ENCODE results near the gene PRAMEF13.
"Not testable (repeated sequence)": the region's sequence is repeated elsewhere in the genome, so short reads cannot be mapped to it uniquely, and the experiment has no call there.

PRAMEF13 gene

GRCh38 chr1:13224480-13225060, 23.4 kb upstream of the PRAMEF13 start:
- no peak overlapping the region for H3K9ac ChIP-seq (ENCODE audit: low read length)
- no peak overlapping the region for H3K4me3 ChIP-seq (ENCODE audit: low read length)
- H2AFZ ChIP-seq (ENCODE audit: low read depth, low read length): no peak overlapping the region
- no peaks in the 10 kb centered on the region for H3K36me3 ChIP-seq (replicated peaks; ENCODE audit: low read depth, low read length)
- no peaks in the 10 kb centered on the region for H3K9me3 ChIP-seq (ENCODE audit: insufficient read depth, low read length)
- no peak overlapping the region for H3K4me2 ChIP-seq (ENCODE audit: low read length)
- no peaks in the 10 kb centered on the region for H3K79me2 ChIP-seq (ENCODE audit: low read length)
- H3K27me3 ChIP-seq (ENCODE audit: low read depth, low read length): no peaks in the 10 kb centered on the region
- no peak overlapping the region for H3K27ac ChIP-seq (ENCODE audit: low read length)
- H4K20me1 ChIP-seq (ENCODE audit: insufficient read depth, low read length): no peaks in the 10 kb centered on the region
- TF ChIP-seq EZH2phosphoT487 (IDR thresholded peaks at IDR 0.05; ENCODE audit: low read depth): no peak
- TF ChIP-seq, protein P1, sequence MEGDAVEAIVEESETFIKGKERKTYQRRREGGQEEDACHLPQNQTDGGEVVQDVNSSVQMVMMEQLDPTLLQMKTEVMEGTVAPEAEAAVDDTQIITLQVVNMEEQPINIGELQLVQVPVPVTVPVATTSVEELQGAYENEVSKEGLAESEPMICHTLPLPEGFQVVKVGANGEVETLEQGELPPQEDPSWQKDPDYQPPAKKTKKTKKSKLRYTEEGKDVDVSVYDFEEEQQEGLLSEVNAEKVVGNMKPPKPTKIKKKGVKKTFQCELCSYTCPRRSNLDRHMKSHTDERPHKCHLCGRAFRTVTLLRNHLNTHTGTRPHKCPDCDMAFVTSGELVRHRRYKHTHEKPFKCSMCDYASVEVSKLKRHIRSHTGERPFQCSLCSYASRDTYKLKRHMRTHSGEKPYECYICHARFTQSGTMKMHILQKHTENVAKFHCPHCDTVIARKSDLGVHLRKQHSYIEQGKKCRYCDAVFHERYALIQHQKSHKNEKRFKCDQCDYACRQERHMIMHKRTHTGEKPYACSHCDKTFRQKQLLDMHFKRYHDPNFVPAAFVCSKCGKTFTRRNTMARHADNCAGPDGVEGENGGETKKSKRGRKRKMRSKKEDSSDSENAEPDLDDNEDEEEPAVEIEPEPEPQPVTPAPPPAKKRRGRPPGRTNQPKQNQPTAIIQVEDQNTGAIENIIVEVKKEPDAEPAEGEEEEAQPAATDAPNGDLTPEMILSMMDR (IDR thresholded peaks at IDR 0.05; ENCODE audit: low read depth, low read length): no peak
- no peaks in the 10 kb centered on the region for H3K4me1 ChIP-seq (ENCODE audit: low read length)

DNA sequence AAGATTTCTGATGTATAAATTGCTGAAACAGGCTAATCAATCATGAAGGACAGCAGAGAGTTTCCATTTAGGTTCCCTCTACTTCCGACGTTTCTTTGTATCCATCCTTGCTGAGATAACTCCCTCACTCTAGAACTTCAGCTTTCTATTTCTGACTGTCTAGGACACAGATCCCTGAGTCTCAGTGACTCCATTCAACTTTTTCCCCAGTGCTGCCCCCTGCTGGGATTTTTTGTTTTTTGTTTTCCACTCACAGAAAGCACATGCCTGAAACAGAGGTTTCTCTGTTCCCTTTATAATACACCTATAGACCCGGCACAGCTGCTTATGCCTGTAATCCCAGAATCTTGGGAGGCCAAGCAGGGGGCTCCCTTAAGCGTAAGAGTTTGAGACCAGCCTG, 21.6 kb upstream of the PRAMEF13 start:
- H3K9ac ChIP-seq (ENCODE audit: low read length); H3K27ac ChIP-seq (ENCODE audit: low read length); H3K9me3 ChIP-seq (ENCODE audit: insufficient read depth, low read length); H3K36me3 ChIP-seq (replicated peaks; ENCODE audit: low read depth, low read length); H3K4me1 ChIP-seq (ENCODE audit: low read length); H3K79me2 ChIP-seq (ENCODE audit: low read length); H4K20me1 ChIP-seq (ENCODE audit: insufficient read depth, low read length); H3K4me3 ChIP-seq (ENCODE audit: low read length); H3K4me2 ChIP-seq (ENCODE audit: low read length); H3K27me3 ChIP-seq (ENCODE audit: low read depth, low read length); H2AFZ ChIP-seq (ENCODE audit: low read depth, low read length): not testable (repeated sequence)

DNA sequence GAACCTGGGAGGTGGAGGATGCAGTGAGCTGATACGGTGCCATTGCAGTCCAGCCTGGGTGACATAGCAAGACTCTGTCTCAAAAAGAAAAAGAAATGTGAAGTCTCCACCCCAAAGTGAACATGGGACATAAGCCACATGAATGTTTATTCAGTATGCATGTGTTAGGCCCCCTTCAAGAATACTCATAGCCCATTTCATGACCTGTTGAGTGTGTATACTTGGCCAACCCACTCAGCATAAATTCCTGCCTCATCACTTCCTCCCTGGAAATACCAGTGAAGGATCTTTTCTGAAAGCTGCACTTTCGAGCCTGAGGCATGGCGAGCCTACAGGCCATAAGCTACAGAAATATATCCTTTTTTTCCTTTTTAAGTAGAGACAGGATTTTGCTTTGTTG, 18.0 kb upstream of the PRAMEF13 start:
- not testable (repeated sequence) for H2AFZ ChIP-seq (ENCODE audit: low read depth, low read length); H3K4me3 ChIP-seq (ENCODE audit: low read length); H3K36me3 ChIP-seq (replicated peaks; ENCODE audit: low read depth, low read length); H3K27ac ChIP-seq (ENCODE audit: low read length); H3K4me1 ChIP-seq (ENCODE audit: low read length); H4K20me1 ChIP-seq (ENCODE audit: insufficient read depth, low read length); H3K9me3 ChIP-seq (ENCODE audit: insufficient read depth, low read length); H3K27me3 ChIP-seq (ENCODE audit: low read depth, low read length); H3K79me2 ChIP-seq (ENCODE audit: low read length); H3K4me2 ChIP-seq (ENCODE audit: low read length); H3K9ac ChIP-seq (ENCODE audit: low read length)

- not testable (repeated sequence) for H3K79me2 ChIP-seq (ENCODE audit: low read length); H3K4me2 ChIP-seq (ENCODE audit: low read length); H3K9me3 ChIP-seq (ENCODE audit: insufficient read depth, low read length); H4K20me1 ChIP-seq (ENCODE audit: insufficient read depth, low read length); H3K27ac ChIP-seq (ENCODE audit: low read length); H3K4me3 ChIP-seq (ENCODE audit: low read length); H3K9ac ChIP-seq (ENCODE audit: low read length); H3K27me3 ChIP-seq (ENCODE audit: low read depth, low read length); H3K4me1 ChIP-seq (ENCODE audit: low read length); H2AFZ ChIP-seq (ENCODE audit: low read depth, low read length); H3K36me3 ChIP-seq (replicated peaks; ENCODE audit: low read depth, low read length)
Measured at GRCh38 chr1:13216619-13217018, 15.4 kb upstream of the PRAMEF13 start.

GRCh38 chr1:13208712-13209111, 7.5 kb upstream of the PRAMEF13 start:
- not testable (repeated sequence) for H3K27ac ChIP-seq (ENCODE audit: low read length); H3K4me2 ChIP-seq (ENCODE audit: low read length); H3K4me1 ChIP-seq (ENCODE audit: low read length); H3K4me3 ChIP-seq (ENCODE audit: low read length); H3K9me3 ChIP-seq (ENCODE audit: insufficient read depth, low read length); H3K79me2 ChIP-seq (ENCODE audit: low read length); H3K27me3 ChIP-seq (ENCODE audit: low read depth, low read length); H3K36me3 ChIP-seq (replicated peaks; ENCODE audit: low read depth, low read length); H2AFZ ChIP-seq (ENCODE audit: low read depth, low read length); H4K20me1 ChIP-seq (ENCODE audit: insufficient read depth, low read length); H3K9ac ChIP-seq (ENCODE audit: low read length)

DNA sequence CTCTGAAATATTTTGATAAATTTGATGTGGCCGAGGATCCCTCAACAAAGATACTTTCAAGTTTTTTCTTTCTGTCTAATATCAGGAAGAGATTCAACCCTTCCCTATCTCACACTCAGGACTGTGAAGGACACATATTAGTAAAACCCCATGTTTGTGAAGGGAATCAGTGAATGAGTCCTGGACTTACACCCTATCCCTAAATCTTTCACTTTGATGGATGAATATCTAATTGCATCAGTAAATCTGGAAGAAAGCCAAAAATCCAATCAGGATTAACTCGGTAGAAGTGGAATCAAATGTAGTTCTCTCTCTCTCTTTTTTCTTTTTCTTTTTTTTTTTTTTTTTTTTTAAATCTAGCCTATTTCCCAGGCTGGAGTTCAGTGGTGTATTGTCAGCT, 29.7 kb downstream of the PRAMEF13 start, which contains the start of gene PRAMEF9:
TSS of gene PRAMEF9 (plus strand) at position 301 of the 400 bp plus-strand sequence. CDS start 3,433 bp downstream, outside the sequence.
- H3K4me3 ChIP-seq (ENCODE audit: low read length); H3K4me2 ChIP-seq (ENCODE audit: low read length); H3K27me3 ChIP-seq (ENCODE audit: low read depth, low read length); H3K9ac ChIP-seq (ENCODE audit: low read length); H3K36me3 ChIP-seq (replicated peaks; ENCODE audit: low read depth, low read length); H3K79me2 ChIP-seq (ENCODE audit: low read length); H4K20me1 ChIP-seq (ENCODE audit: insufficient read depth, low read length); H3K27ac ChIP-seq (ENCODE audit: low read length); H2AFZ ChIP-seq (ENCODE audit: low read depth, low read length); H3K9me3 ChIP-seq (ENCODE audit: insufficient read depth, low read length); H3K4me1 ChIP-seq (ENCODE audit: low read length): not testable (repeated sequence)

DNA sequence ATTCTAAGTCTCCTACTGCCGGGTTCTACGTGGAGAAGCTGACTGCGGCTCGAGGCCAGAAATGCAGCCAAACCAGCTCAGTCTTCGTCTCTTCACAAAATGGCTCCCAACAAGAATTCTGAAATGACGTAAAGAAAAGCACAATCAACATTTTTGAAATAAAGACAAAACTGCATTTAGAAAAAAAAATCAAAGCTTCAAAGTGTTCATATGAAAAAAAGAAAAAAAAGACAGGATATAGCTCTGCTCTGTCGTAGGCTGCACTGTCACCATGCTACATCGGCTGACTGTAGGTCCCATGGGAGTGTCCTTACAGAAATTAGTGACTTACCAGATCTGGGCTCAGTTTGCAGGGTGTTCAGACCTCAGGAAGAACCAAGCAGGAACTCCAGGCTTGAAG, 35.7 kb downstream of the PRAMEF13 start, which contains the start of gene HNRNPCL4:
TSS of gene HNRNPCL4 (minus strand) at position 101 of the 400 bp plus-strand sequence. CDS start 164 bp downstream, outside the sequence.
- not testable (repeated sequence) for H3K27ac ChIP-seq (ENCODE audit: low read length); H3K4me1 ChIP-seq (ENCODE audit: low read length); H4K20me1 ChIP-seq (ENCODE audit: insufficient read depth, low read length); H2AFZ ChIP-seq (ENCODE audit: low read depth, low read length); H3K4me2 ChIP-seq (ENCODE audit: low read length); H3K79me2 ChIP-seq (ENCODE audit: low read length); H3K9ac ChIP-seq (ENCODE audit: low read length); H3K27me3 ChIP-seq (ENCODE audit: low read depth, low read length); H3K9me3 ChIP-seq (ENCODE audit: insufficient read depth, low read length); H3K4me3 ChIP-seq (ENCODE audit: low read length); H3K36me3 ChIP-seq (replicated peaks; ENCODE audit: low read depth, low read length)

- not testable (repeated sequence) for H3K36me3 ChIP-seq (replicated peaks; ENCODE audit: low read depth, low read length); H2AFZ ChIP-seq (ENCODE audit: low read depth, low read length); H3K79me2 ChIP-seq (ENCODE audit: low read length); H4K20me1 ChIP-seq (ENCODE audit: insufficient read depth, low read length); H3K9me3 ChIP-seq (ENCODE audit: insufficient read depth, low read length); H3K27me3 ChIP-seq (ENCODE audit: low read depth, low read length); H3K4me3 ChIP-seq (ENCODE audit: low read length); H3K4me1 ChIP-seq (ENCODE audit: low read length); H3K9ac ChIP-seq (ENCODE audit: low read length); H3K4me2 ChIP-seq (ENCODE audit: low read length); H3K27ac ChIP-seq (ENCODE audit: low read length)
Measured at GRCh38 chr1:13155909-13156308, 45.3 kb downstream of the PRAMEF13 start, which contains the start of gene PRAMEF26. Gene PRAMEF26 (minus strand): TSS chr1:13156009. CDS start chr1:13153095, 2,914 bp downstream.

Measured in OCI-LY3 (cell line).